Measurements from ENCODE around the gene PFDN1. TPM values are rescaled to one million over a fixed set of nuclear protein-coding genes. Genes with fewer than 3 reads are reported as not detected.

Gene PFDN1
- total and polyA plus RNA-seq, 9 of the 15 experiments (the other 6 are each of a cell fraction or from before 2014, with no cell fraction given), result 45.5 to 215 (median 78.0) TPM

GRCh38 chr5:140292212-140293036, 10.5 kb downstream of the PFDN1 start:
- no TSS peak for BruUV-seq (replicated peaks)
- ATAC-seq (0 out of 3 replicates have a peak, but pooled peaks have one; percentile 15), DNase-seq (ENCODE audit: extremely low read depth in 1 of 4, low spot score in 3 of 4) (no peak), FAIRE-seq (no peak)
- Histone ChIP-seq H2AFZ (ENCODE audit: low read depth, low read length) (no peak overlapping the region), H3K36me3 (ENCODE audit: control insufficient read depth, insufficient read depth, low read length) (peaks cover 10% of the 10 kb centered on the region; the same call in 1 of the 3 replicates), H3K27ac (ENCODE audit: extremely low read depth, low read depth, low read length) (no peak overlapping the region; the same call in 2 of the 3 replicates), H3K27me3 (ENCODE audit: control insufficient read depth in 2 of 2, insufficient read depth in 2 of 2, low read length in 2 of 2) (no peaks in the 10 kb centered on the region), H3K4me1 (replicated peaks in 1 of 2; ENCODE audit: control insufficient read depth in 2 of 2, insufficient read depth in 2 of 2, low read length in 2 of 2) (peaks cover 0 to 9% of the 10 kb centered on the region in 2 experiments; a peak in 3 of 5 replicates), H3K9ac (ENCODE audit: insufficient read depth in 1 of 2, low read depth in 2 of 2, low read length in 2 of 2) (no peak overlapping the region), H3K4me3 (no peak overlapping the region), H3K4me2 (ENCODE audit: insufficient read depth, low read length) (no peak overlapping the region), H3K9me1 (ENCODE audit: control insufficient read depth, insufficient read depth, low read length) (no peaks in the 10 kb centered on the region), H3K79me2 (ENCODE audit: control insufficient read depth, insufficient read depth, low read length) (peaks cover 83% of the 10 kb centered on the region), H3K9me3 (replicated peaks; ENCODE audit: control insufficient read depth, insufficient read depth, low read depth, low read length) (no peaks in the 10 kb centered on the region), H4K20me1 (replicated peaks; ENCODE audit: control insufficient read depth, insufficient read depth, low read length) (0 out of 2 replicates have a peak, but pooled peaks cover 3% of the 10 kb centered on the region)
- intact Hi-C loops (cut with micrococcal nuclease), result no loop called here
- CTCF ChIA-PET (ENCODE audit: low intra/inter-chr PET ratio), result interaction anchor here (1.1 kb wide), 1 partner anchor 65 kb away, joined by 4 read pairs; no protein-coding TSS in a partner anchor
- 58% methylated on average over 1 of the region's 1 CpG for WGBS (ENCODE audit: insufficient coverage, low coverage, missing lambda C conversion rate)
- in situ Hi-C loops (cut with MboI), result no loop called here
- POLR2A ChIA-PET, result interaction anchor here (1.0 to 1.4 kb wide), 4 partner anchors 10 to 24 kb away, joined by 3 to 4 read pairs (median 4); partner anchors contain the start of gene PFDN1
- TF ChIP-seq WHSC1 (IDR thresholded peaks at IDR 0.05; ENCODE audit: low read length) (no peak), JUND (IDR thresholded peaks at IDR 0.05; ENCODE audit: borderline replicate concordance, low read depth, low read length) (no peak), JUND (tag; IDR thresholded peaks at IDR 0.05; ENCODE audit: borderline replicate concordance, low read depth, low read length) (no peak)

Measured in K562 (cell line).